Measurements from ENCODE around the gene C12orf57.

GRCh38 chr12:6925540-6926279 lies 18.1 kb upstream of the C12orf57 start:
- TF ChIP-seq CTCF (IDR thresholded peaks at IDR 0.05; ENCODE audit: low read depth, low read length), result no peak
- TF ChIP-seq MYC (IDR thresholded peaks at IDR 0.05; ENCODE audit: low read depth, low read length), result no peak

All from NB4 (cell line).